ENCODE data around the gene CCNB1IP1.

Gene CCNB1IP1

GRCh38 chr14:20332788-20333493 is at the start of gene CCNB1IP1:
CCNB1IP1 (minus strand) TSS chr14:20333279; CDS start chr14:20316523, 16,756 bp downstream.
- Histone ChIP-seq H3K36me3 (ENCODE audit: insufficient read depth, low read length) (peaks cover 3% of the 10 kb centered on the region; the same call in 1 of the 2 replicates), H2AFZ (ENCODE audit: low read length) (peak within 1 kb of the TSS; percentile 80), H3K9me2 (ENCODE audit: low read depth, low read length) (no peaks in the 10 kb centered on the region), H3K9ac (ENCODE audit: low read length) (peak within 1 kb of the TSS; percentile 88), H3K79me2 (ENCODE audit: insufficient read depth, low read length) (peaks cover 30% of the 10 kb centered on the region), H3K27ac (ENCODE audit: low read depth, low read length, poor library complexity, severe bottlenecking) (peak within 1 kb of the TSS; percentile 47), H3F3A (ENCODE audit: insufficient read depth, low read length) (peaks cover 7% of the 10 kb centered on the region; the same call in 1 of the 2 replicates), H3K9me3 (ENCODE audit: low read length) (no peaks in the 10 kb centered on the region), H3K4me3 (ENCODE audit: low read depth, low read length, poor library complexity, severe bottlenecking) (peak within 1 kb of the TSS; percentile 95), H3K4me2 (ENCODE audit: low read length) (peak within 1 kb of the TSS; percentile 84), H3K4me1 (ENCODE audit: insufficient read depth, low read length, severe bottlenecking) (peaks cover 23% of the 10 kb centered on the region), H3K27me3 (ENCODE audit: insufficient read depth, low read length) (no peaks in the 10 kb centered on the region), H4K20me1 (ENCODE audit: insufficient read depth, low read length) (no peaks in the 10 kb centered on the region)
- no peak for TF ChIP-seq CTCF (IDR thresholded peaks at IDR 0.05; ENCODE audit: low read length)
- TF ChIP-seq EZH2 (IDR thresholded peaks at IDR 0.05; ENCODE audit: borderline replicate concordance, low read length) = no peak

- H3K4me1 ChIP-seq (ENCODE audit: insufficient read depth, low read length, severe bottlenecking) = no peaks in the 10 kb centered on the region
- no peak overlapping the region for H3K4me2 ChIP-seq (ENCODE audit: low read length)
- H3K36me3 ChIP-seq (ENCODE audit: insufficient read depth, low read length) = peaks cover 77% of the 10 kb centered on the region
- H3K27ac ChIP-seq (ENCODE audit: low read depth, low read length, poor library complexity, severe bottlenecking) = no peak overlapping the region
- no peak overlapping the region for H2AFZ ChIP-seq (ENCODE audit: low read length)
- no peaks in the 10 kb centered on the region for H4K20me1 ChIP-seq (ENCODE audit: insufficient read depth, low read length)
- H3K9ac ChIP-seq (ENCODE audit: low read length) = no peak overlapping the region
- H3K9me2 ChIP-seq (ENCODE audit: low read depth, low read length) = no peaks in the 10 kb centered on the region
- no peaks in the 10 kb centered on the region for H3K27me3 ChIP-seq (ENCODE audit: insufficient read depth, low read length)
- TF ChIP-seq EZH2 (IDR thresholded peaks at IDR 0.05; ENCODE audit: borderline replicate concordance, low read length) = no peak
- no peak for TF ChIP-seq CTCF (IDR thresholded peaks at IDR 0.05; ENCODE audit: low read length)
- no peak overlapping the region for H3K4me3 ChIP-seq (ENCODE audit: low read depth, low read length, poor library complexity, severe bottlenecking)
- no peaks in the 10 kb centered on the region for H3F3A ChIP-seq (ENCODE audit: insufficient read depth, low read length)
- no peaks in the 10 kb centered on the region for H3K9me3 ChIP-seq (ENCODE audit: low read length)
- no peaks in the 10 kb centered on the region for H3K79me2 ChIP-seq (ENCODE audit: insufficient read depth, low read length)
Observed at GRCh38 chr14:20382526-20382925, 49.4 kb upstream of the CCNB1IP1 start.

- Histone ChIP-seq H3K27ac (ENCODE audit: low read depth, low read length, poor library complexity, severe bottlenecking) (no peak overlapping the region), H3K79me2 (ENCODE audit: insufficient read depth, low read length) (no peaks in the 10 kb centered on the region), H3K4me3 (ENCODE audit: low read depth, low read length, poor library complexity, severe bottlenecking) (no peak overlapping the region), H2AFZ (ENCODE audit: low read length) (no peak overlapping the region), H3K36me3 (ENCODE audit: insufficient read depth, low read length) (peaks cover 73% of the 10 kb centered on the region), H3K9me2 (ENCODE audit: low read depth, low read length) (no peaks in the 10 kb centered on the region), H3K9me3 (ENCODE audit: low read length) (no peaks in the 10 kb centered on the region), H3K9ac (ENCODE audit: low read length) (no peak overlapping the region), H3F3A (ENCODE audit: insufficient read depth, low read length) (no peaks in the 10 kb centered on the region), H3K4me1 (ENCODE audit: insufficient read depth, low read length, severe bottlenecking) (no peaks in the 10 kb centered on the region), H3K27me3 (ENCODE audit: insufficient read depth, low read length) (no peaks in the 10 kb centered on the region), H3K4me2 (ENCODE audit: low read length) (no peak overlapping the region), H4K20me1 (ENCODE audit: insufficient read depth, low read length) (no peaks in the 10 kb centered on the region)
- no peak for TF ChIP-seq EZH2 (IDR thresholded peaks at IDR 0.05; ENCODE audit: borderline replicate concordance, low read length)
- TF ChIP-seq CTCF (IDR thresholded peaks at IDR 0.05; ENCODE audit: low read length) = no peak
Observed at GRCh38 chr14:20381341-20381740, 48.3 kb upstream of the CCNB1IP1 start.

Data from OCI-LY1 (cell line).